K562 (cell line): ENCODE results near the gene SNCA.

ENCODE experiments used
- MYC ChIP-seq, 2 experiments: fragments of 250-450 bp in 1 of 2; sonication (Bioruptor Pico) in 1 of 2; IDR thresholded peaks; 2 replicates each; pipeline versions ENCODE4 v1.5.1 to v1.6.1; 2012 to 2021; ENCODE audit warnings: low read depth in 2 of 2, borderline replicate concordance in 1 of 2, improper control_type of control experiment in 1 of 2, low read length in 1 of 2, mild to moderate bottlenecking in 1 of 2, moderate library complexity in 1 of 2
- TF ChIP-seq, protein P1 (sequence below), 2 experiments: IDR thresholded peaks; 2 replicates each; pipeline ENCODE4 v1.6.1; 2012; ENCODE audit warnings: improper control_type of control experiment in 2 of 2, low read depth in 2 of 2, low read length in 2 of 2, borderline replicate concordance in 1 of 2

DNA sequence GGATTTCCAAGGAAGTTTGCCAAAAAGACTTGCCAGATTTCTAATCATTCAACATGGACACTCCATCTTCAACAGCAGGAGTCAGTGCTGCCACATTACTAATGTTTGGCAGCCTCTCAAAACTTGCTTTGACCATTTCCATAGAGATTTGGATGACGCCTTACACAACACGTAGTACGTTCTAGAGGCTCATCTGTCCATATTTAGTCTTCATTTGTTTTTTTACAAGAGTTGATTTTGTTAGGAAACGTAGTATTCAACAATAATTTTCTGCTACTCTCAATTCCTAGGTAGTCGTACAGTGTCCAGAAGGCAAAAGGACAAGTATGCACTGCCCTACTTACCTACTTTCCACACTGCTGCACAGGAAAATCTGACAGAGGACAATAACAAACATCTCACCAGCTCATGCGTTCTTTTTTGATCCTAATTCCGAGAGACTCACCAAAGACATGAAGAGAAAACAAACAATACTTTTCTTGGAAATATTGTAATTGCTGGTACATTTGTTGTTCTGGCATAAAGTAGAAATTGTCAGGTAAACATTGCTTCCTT is 117.3 kb downstream of the SNCA start:
- no peak for TF ChIP-seq MYC (IDR thresholded peaks at IDR 0.05; ENCODE audit: low read depth, low read length)
- TF ChIP-seq MYC (CRISPR knock-in tag; IDR thresholded peaks at IDR 0.05; ENCODE audit: borderline replicate concordance, low read depth): no peak
- TF ChIP-seq, protein P1, sequence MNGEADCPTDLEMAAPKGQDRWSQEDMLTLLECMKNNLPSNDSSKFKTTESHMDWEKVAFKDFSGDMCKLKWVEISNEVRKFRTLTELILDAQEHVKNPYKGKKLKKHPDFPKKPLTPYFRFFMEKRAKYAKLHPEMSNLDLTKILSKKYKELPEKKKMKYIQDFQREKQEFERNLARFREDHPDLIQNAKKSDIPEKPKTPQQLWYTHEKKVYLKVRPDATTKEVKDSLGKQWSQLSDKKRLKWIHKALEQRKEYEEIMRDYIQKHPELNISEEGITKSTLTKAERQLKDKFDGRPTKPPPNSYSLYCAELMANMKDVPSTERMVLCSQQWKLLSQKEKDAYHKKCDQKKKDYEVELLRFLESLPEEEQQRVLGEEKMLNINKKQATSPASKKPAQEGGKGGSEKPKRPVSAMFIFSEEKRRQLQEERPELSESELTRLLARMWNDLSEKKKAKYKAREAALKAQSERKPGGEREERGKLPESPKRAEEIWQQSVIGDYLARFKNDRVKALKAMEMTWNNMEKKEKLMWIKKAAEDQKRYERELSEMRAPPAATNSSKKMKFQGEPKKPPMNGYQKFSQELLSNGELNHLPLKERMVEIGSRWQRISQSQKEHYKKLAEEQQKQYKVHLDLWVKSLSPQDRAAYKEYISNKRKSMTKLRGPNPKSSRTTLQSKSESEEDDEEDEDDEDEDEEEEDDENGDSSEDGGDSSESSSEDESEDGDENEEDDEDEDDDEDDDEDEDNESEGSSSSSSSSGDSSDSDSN (IDR thresholded peaks at IDR 0.05; ENCODE audit: borderline replicate concordance in 1 of 2, low read depth in 2 of 2, low read length in 2 of 2): no peak
